ENCODE results near the gene GRM1.

- TF ChIP-seq ZFP3 (CRISPR knock-in tag; IDR thresholded peaks at IDR 0.05), result no peak
- TF ChIP-seq, protein P1, sequence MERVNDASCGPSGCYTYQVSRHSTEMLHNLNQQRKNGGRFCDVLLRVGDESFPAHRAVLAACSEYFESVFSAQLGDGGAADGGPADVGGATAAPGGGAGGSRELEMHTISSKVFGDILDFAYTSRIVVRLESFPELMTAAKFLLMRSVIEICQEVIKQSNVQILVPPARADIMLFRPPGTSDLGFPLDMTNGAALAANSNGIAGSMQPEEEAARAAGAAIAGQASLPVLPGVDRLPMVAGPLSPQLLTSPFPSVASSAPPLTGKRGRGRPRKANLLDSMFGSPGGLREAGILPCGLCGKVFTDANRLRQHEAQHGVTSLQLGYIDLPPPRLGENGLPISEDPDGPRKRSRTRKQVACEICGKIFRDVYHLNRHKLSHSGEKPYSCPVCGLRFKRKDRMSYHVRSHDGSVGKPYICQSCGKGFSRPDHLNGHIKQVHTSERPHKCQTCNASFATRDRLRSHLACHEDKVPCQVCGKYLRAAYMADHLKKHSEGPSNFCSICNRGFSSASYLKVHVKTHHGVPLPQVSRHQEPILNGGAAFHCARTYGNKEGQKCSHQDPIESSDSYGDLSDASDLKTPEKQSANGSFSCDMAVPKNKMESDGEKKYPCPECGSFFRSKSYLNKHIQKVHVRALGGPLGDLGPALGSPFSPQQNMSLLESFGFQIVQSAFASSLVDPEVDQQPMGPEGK (CRISPR knock-in tag; IDR thresholded peaks at IDR 0.05; ENCODE audit: borderline replicate concordance), result no peak
- TF ChIP-seq ZNF8 (CRISPR knock-in tag; IDR thresholded peaks at IDR 0.05), result no peak
- TF ChIP-seq ZFP30 (CRISPR knock-in tag; IDR thresholded peaks at IDR 0.05), result no peak
- no peak for TF ChIP-seq RARB (CRISPR knock-in tag; IDR thresholded peaks at IDR 0.05)
- TF ChIP-seq, protein P2, sequence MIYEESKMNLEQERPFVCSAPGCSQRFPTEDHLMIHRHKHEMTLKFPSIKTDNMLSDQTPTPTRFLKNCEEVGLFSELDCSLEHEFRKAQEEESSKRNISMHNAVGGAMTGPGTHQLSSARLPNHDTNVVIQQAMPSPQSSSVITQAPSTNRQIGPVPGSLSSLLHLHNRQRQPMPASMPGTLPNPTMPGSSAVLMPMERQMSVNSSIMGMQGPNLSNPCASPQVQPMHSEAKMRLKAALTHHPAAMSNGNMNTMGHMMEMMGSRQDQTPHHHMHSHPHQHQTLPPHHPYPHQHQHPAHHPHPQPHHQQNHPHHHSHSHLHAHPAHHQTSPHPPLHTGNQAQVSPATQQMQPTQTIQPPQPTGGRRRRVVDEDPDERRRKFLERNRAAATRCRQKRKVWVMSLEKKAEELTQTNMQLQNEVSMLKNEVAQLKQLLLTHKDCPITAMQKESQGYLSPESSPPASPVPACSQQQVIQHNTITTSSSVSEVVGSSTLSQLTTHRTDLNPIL (CRISPR knock-in tag; IDR thresholded peaks at IDR 0.05; ENCODE audit: low read depth), result no peak
- TF ChIP-seq ARNTL (CRISPR knock-in tag; IDR thresholded peaks at IDR 0.05; ENCODE audit: borderline replicate concordance, low read depth), result no peak
- no peak for TF ChIP-seq TCF4 (CRISPR knock-in tag; IDR thresholded peaks at IDR 0.05; ENCODE audit: borderline replicate concordance)
- TF ChIP-seq, protein P3, sequence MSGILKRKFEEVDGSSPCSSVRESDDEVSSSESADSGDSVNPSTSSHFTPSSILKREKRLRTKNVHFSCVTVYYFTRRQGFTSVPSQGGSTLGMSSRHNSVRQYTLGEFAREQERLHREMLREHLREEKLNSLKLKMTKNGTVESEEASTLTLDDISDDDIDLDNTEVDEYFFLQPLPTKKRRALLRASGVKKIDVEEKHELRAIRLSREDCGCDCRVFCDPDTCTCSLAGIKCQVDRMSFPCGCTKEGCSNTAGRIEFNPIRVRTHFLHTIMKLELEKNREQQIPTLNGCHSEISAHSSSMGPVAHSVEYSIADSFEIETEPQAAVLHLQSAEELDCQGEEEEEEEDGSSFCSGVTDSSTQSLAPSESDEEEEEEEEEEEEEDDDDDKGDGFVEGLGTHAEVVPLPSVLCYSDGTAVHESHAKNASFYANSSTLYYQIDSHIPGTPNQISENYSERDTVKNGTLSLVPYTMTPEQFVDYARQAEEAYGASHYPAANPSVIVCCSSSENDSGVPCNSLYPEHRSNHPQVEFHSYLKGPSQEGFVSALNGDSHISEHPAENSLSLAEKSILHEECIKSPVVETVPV (CRISPR knock-in tag; IDR thresholded peaks at IDR 0.05), result no peak
- TF ChIP-seq, protein P4, sequence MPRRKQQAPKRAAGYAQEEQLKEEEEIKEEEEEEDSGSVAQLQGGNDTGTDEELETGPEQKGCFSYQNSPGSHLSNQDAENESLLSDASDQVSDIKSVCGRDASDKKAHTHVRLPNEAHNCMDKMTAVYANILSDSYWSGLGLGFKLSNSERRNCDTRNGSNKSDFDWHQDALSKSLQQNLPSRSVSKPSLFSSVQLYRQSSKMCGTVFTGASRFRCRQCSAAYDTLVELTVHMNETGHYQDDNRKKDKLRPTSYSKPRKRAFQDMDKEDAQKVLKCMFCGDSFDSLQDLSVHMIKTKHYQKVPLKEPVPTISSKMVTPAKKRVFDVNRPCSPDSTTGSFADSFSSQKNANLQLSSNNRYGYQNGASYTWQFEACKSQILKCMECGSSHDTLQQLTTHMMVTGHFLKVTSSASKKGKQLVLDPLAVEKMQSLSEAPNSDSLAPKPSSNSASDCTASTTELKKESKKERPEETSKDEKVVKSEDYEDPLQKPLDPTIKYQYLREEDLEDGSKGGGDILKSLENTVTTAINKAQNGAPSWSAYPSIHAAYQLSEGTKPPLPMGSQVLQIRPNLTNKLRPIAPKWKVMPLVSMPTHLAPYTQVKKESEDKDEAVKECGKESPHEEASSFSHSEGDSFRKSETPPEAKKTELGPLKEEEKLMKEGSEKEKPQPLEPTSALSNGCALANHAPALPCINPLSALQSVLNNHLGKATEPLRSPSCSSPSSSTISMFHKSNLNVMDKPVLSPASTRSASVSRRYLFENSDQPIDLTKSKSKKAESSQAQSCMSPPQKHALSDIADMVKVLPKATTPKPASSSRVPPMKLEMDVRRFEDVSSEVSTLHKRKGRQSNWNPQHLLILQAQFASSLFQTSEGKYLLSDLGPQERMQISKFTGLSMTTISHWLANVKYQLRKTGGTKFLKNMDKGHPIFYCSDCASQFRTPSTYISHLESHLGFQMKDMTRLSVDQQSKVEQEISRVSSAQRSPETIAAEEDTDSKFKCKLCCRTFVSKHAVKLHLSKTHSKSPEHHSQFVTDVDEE (CRISPR knock-in tag; IDR thresholded peaks at IDR 0.05), result no peak
- TF ChIP-seq BACH2 (CRISPR knock-in tag; IDR thresholded peaks at IDR 0.05; ENCODE audit: borderline replicate concordance), result no peak
- TF ChIP-seq SNAI2 (CRISPR knock-in tag; IDR thresholded peaks at IDR 0.05), result no peak
Measured at GRCh38 chr6:146095481-146095880, 66.6 kb downstream of the GRM1 start.

All from SK-N-SH treated with all-trans-retinoic acid at 6 μM for 48 hours (cell line).